ENCODE results near the gene FOXM1.

The FOXM1 gene

GRCh38 chr12:2835691-2836403 is 41.1 kb downstream of the FOXM1 start:
- FAIRE-seq = no peak
- no peak for TF ChIP-seq POLR2A (IDR thresholded peaks at IDR 0.05; ENCODE audit: low read depth, low read length)

GRCh38 chr12:2834581-2835491 is 42.1 kb downstream of the FOXM1 start, which contains the start of gene NRIP2:
Gene NRIP2, minus strand, starts transcription at chr12:2835035. Its CDS starts 52 bp downstream, at chr12:2834983.
- no peak for FAIRE-seq

More at GRCh38 chr12:2835691-2836403, 41.1 kb downstream of the FOXM1 start:
- no peak for DNase-seq (ENCODE audit: insufficient read length, low spot score)

GRCh38 chr12:2833810-2834209 is 43.2 kb downstream of the FOXM1 start:
- FAIRE-seq = no peak
- DNase-seq (ENCODE audit: insufficient read length, low spot score) = no peak

More at GRCh38 chr12:2834581-2835491, 42.1 kb downstream of the FOXM1 start, which contains the start of gene NRIP2:
- TF ChIP-seq POLR2A (IDR thresholded peaks at IDR 0.05; ENCODE audit: low read depth, low read length) = no peak
- no peak for DNase-seq (ENCODE audit: insufficient read length, low spot score)

GRCh38 chr12:2833327-2833726 is 43.6 kb downstream of the FOXM1 start:
- no peak for FAIRE-seq
- no peak for DNase-seq (ENCODE audit: insufficient read length, low spot score)
- no peak for TF ChIP-seq POLR2A (IDR thresholded peaks at IDR 0.05; ENCODE audit: low read depth, low read length)

More at GRCh38 chr12:2833810-2834209, 43.2 kb downstream of the FOXM1 start:
- TF ChIP-seq POLR2A (IDR thresholded peaks at IDR 0.05; ENCODE audit: low read depth, low read length) = no peak

- DNase-seq (ENCODE audit: insufficient read length, low spot score) (no peak), FAIRE-seq (no peak)
- no peak for TF ChIP-seq POLR2A (IDR thresholded peaks at IDR 0.05; ENCODE audit: low read depth, low read length)
Measured at GRCh38 chr12:2832550-2833127, 44.3 kb downstream of the FOXM1 start.

GRCh38 chr12:2829275-2829674 is 47.7 kb downstream of the FOXM1 start:
- FAIRE-seq (no peak), DNase-seq (ENCODE audit: insufficient read length, low spot score) (no peak)
- no peak for TF ChIP-seq POLR2A (IDR thresholded peaks at IDR 0.05; ENCODE audit: low read depth, low read length)

GRCh38 chr12:2826721-2827515 is 50.1 kb downstream of the FOXM1 start:
- no peak for FAIRE-seq
- TF ChIP-seq POLR2A (IDR thresholded peaks at IDR 0.05; ENCODE audit: low read depth, low read length) = no peak
- no peak for DNase-seq (ENCODE audit: insufficient read length, low spot score)

GRCh38 chr12:2826036-2826435 is 50.9 kb downstream of the FOXM1 start:
- FAIRE-seq = no peak
- TF ChIP-seq POLR2A (IDR thresholded peaks at IDR 0.05; ENCODE audit: low read depth, low read length) = no peak
- no peak for DNase-seq (ENCODE audit: insufficient read length, low spot score)

GRCh38 chr12:2825132-2825531 is 51.8 kb downstream of the FOXM1 start:
- FAIRE-seq (no peak), DNase-seq (ENCODE audit: insufficient read length, low spot score) (no peak)
- TF ChIP-seq POLR2A (IDR thresholded peaks at IDR 0.05; ENCODE audit: low read depth, low read length) = no peak

- no peak for TF ChIP-seq POLR2A (IDR thresholded peaks at IDR 0.05; ENCODE audit: low read depth, low read length)
- no peak for DNase-seq (ENCODE audit: insufficient read length, low spot score)
- FAIRE-seq = no peak
Measured at GRCh38 chr12:2824541-2824940, 52.4 kb downstream of the FOXM1 start.

- DNase-seq (ENCODE audit: insufficient read length, low spot score) (no peak), FAIRE-seq (no peak)
- no peak for TF ChIP-seq POLR2A (IDR thresholded peaks at IDR 0.05; ENCODE audit: low read depth, low read length)
Measured at GRCh38 chr12:2823483-2823882, 53.5 kb downstream of the FOXM1 start.

GRCh38 chr12:2820432-2820831 is 56.5 kb downstream of the FOXM1 start:
- no peak for FAIRE-seq
- DNase-seq (ENCODE audit: insufficient read length, low spot score) = no peak
- no peak for TF ChIP-seq POLR2A (IDR thresholded peaks at IDR 0.05; ENCODE audit: low read depth, low read length)

GRCh38 chr12:2819810-2820209 is 57.2 kb downstream of the FOXM1 start:
- DNase-seq (ENCODE audit: insufficient read length, low spot score) = no peak
- TF ChIP-seq POLR2A (IDR thresholded peaks at IDR 0.05; ENCODE audit: low read depth, low read length) = no peak
- no peak for FAIRE-seq

Measured in H54 (cell line).